Smooth muscle cell of the brain vasculature (primary cell): Measurements from ENCODE around the gene VAMP7.
"Not testable (repeated sequence)": the region's sequence is repeated elsewhere in the genome, so short reads cannot be mapped to it uniquely, and the experiment has no call there.

ENCODE experiments used
- DNase-seq: peaks from one replicate; pipeline ENCODE4 v3.0.0-alpha.2; 2012; ENCODE audit warnings: low read depth, low spot score

The VAMP7 gene

GRCh38 chrX:155907661-155908060 is 26.5 kb downstream of the VAMP7 start:
- not testable (repeated sequence) for DNase-seq

GRCh38 chrX:155923200-155923599 is 42.1 kb downstream of the VAMP7 start:
- DNase-seq = no peak

GRCh38 chrX:155930852-155931618 is 49.9 kb downstream of the VAMP7 start:
- DNase-seq = not testable (repeated sequence)

GRCh38 chrX:155938132-155938531 is 57.0 kb downstream of the VAMP7 start:
- DNase-seq = no peak

GRCh38 chrX:155949098-155949497 is 68.0 kb downstream of the VAMP7 start:
- DNase-seq = no peak

GRCh38 chrX:155951237-155951789 is 70.2 kb downstream of the VAMP7 start:
- DNase-seq = no peak

- DNase-seq = no peak
Measured at GRCh38 chrX:155953055-155953454, 71.9 kb downstream of the VAMP7 start.

GRCh38 chrX:155954793-155955192 is 73.6 kb downstream of the VAMP7 start:
- no peak for DNase-seq

- DNase-seq = no peak
Measured at GRCh38 chrX:155956099-155956498, 75.0 kb downstream of the VAMP7 start.

- no peak for DNase-seq
Measured at GRCh38 chrX:155956649-155957048, 75.5 kb downstream of the VAMP7 start.

- no peak for DNase-seq
Measured at GRCh38 chrX:155957843-155958242, 76.7 kb downstream of the VAMP7 start.

- no peak for DNase-seq
Measured at GRCh38 chrX:155959018-155959587, 78.0 kb downstream of the VAMP7 start.

GRCh38 chrX:155962906-155963305 is 81.8 kb downstream of the VAMP7 start:
- DNase-seq = no peak

- no peak for DNase-seq
Measured at GRCh38 chrX:155966876-155967275, 85.7 kb downstream of the VAMP7 start.

- no peak for DNase-seq
Measured at GRCh38 chrX:155967653-155968325, 86.6 kb downstream of the VAMP7 start.

- no peak for DNase-seq
Measured at GRCh38 chrX:155968326-155968661, 87.1 kb downstream of the VAMP7 start.

GRCh38 chrX:155968791-155969190 is 87.6 kb downstream of the VAMP7 start:
- DNase-seq = no peak

GRCh38 chrX:155971658-155972057 is 90.5 kb downstream of the VAMP7 start:
- DNase-seq = not testable (repeated sequence)

- not testable (repeated sequence) for DNase-seq
Measured at GRCh38 chrX:155972241-155972640, 91.1 kb downstream of the VAMP7 start.

GRCh38 chrX:155983326-155983725 is 102.2 kb downstream of the VAMP7 start:
- no peak for DNase-seq

- DNase-seq = no peak
Measured at GRCh38 chrX:155985208-155985607, 104.1 kb downstream of the VAMP7 start.

GRCh38 chrX:155986995-155987394 is 105.8 kb downstream of the VAMP7 start:
- not testable (repeated sequence) for DNase-seq

GRCh38 chrX:155988859-155989258 is 107.7 kb downstream of the VAMP7 start:
- DNase-seq = no peak
